ENCODE data around the gene NR0B2. TPM values are rescaled to one million over a fixed set of nuclear protein-coding genes. Genes with fewer than 3 reads are reported as not detected.

Gene NR0B2
- total and polyA plus RNA-seq, 2 of the 13 experiments (the other 11 are each of a cell fraction or from before 2014, with no cell fraction given), result 72.5 to 133 TPM

- peak; percentile 77; the same call in 1 of the 2 replicates for TF ChIP-seq KLF13 (CRISPR knock-in tag; IDR thresholded peaks at IDR 0.05)
- peak; percentile 57 for TF ChIP-seq TFDP2 (CRISPR knock-in tag; IDR thresholded peaks at IDR 0.05)
- TF ChIP-seq ZNF264 (CRISPR knock-in tag; IDR thresholded peaks at IDR 0.05), result no peak
- no peak for TF ChIP-seq MAFG (CRISPR knock-in tag; IDR thresholded peaks at IDR 0.05)
- peak; percentile 78 for TF ChIP-seq ZMYM4 (CRISPR knock-in tag; IDR thresholded peaks at IDR 0.05)
- TF ChIP-seq ZNF563 (CRISPR knock-in tag; IDR thresholded peaks at IDR 0.05), result peak; percentile 94
- no peak for TF ChIP-seq PRDM4 (CRISPR knock-in tag; IDR thresholded peaks at IDR 0.05; ENCODE audit: borderline replicate concordance)
- no peak for TF ChIP-seq EHMT2 (IDR thresholded peaks at IDR 0.05; ENCODE audit: borderline replicate concordance, low read depth, low read length)
- TF ChIP-seq ZNF24 (IDR thresholded peaks at IDR 0.05), result no peak
- no peak for TF ChIP-seq ISX (CRISPR knock-in tag; conservative IDR thresholded peaks at IDR 0.05)
- TF ChIP-seq ZNF775 (CRISPR knock-in tag; IDR thresholded peaks at IDR 0.05; ENCODE audit: borderline replicate concordance), result 0 out of 2 replicates have a peak, but pooled peaks have one; percentile 64
- no peak; the same call in 1 of the 2 replicates for TF ChIP-seq ZBTB14 (CRISPR knock-in tag; IDR thresholded peaks at IDR 0.05)
- no peak for TF ChIP-seq RBAK (CRISPR knock-in tag; IDR thresholded peaks at IDR 0.05)
- TF ChIP-seq ZNF720 (CRISPR knock-in tag; IDR thresholded peaks at IDR 0.05), result no peak
- TF ChIP-seq ARID4A (CRISPR knock-in tag; IDR thresholded peaks at IDR 0.05; ENCODE audit: borderline replicate concordance), result peak; percentile 98
- no peak for TF ChIP-seq ZNF235 (CRISPR knock-in tag; IDR thresholded peaks at IDR 0.05; ENCODE audit: borderline replicate concordance)
- TF ChIP-seq NR1H2 (CRISPR knock-in tag; IDR thresholded peaks at IDR 0.05; ENCODE audit: borderline replicate concordance, low read depth), result peak; percentile 94; the same call in 1 of the 2 replicates
- no peak for TF ChIP-seq CENPBD1 (CRISPR knock-in tag; IDR thresholded peaks at IDR 0.05; ENCODE audit: borderline replicate concordance, low read depth)
- peak; percentile 65 for TF ChIP-seq ETV5 (CRISPR knock-in tag; IDR thresholded peaks at IDR 0.05; ENCODE audit: borderline replicate concordance)
These were observed 24.0 kb downstream of the NR0B2 start, which contains the start of gene GPN2 (continued) for GRCh38 chr1:26889551-26890466.

Data from HepG2 (cell line).